SKM-1 treated with dmso at 0.1 percent for 144 hours (cell line): ENCODE measurements around the gene EPN2.

Experiments used
- DNase-seq: peaks from one replicate; lab custom pipeline; 2025; ENCODE audit not compliant: unreplicated experiment; lab: John Stamatoyannopoulos, UW

EPN2 gene

GRCh38 chr17:19238167-19238505, 970 bp downstream of the EPN2 start:
- DNase-seq, result no peak

DNA sequence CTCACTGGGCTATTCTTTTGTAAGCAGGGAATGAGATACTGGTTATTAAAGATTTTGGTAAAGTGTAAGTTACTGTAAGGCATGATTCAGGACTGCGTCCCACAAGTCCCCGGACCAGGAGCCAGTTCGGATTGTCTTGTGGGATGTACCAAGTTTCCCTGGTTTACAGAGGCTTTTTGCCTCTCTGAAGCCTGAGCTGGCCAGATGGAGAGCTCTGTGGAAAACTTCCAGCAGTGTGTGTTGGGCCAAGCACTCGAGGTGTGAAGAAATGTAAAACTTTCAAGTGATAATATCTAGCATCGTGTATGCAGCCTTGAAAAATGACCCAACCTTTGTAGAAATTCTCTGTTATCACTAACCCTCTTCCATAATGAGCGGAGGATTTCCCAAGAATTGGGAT, 2.4 kb downstream of the EPN2 start:
- DNase-seq, result no peak

- no peak for DNase-seq
These were observed 5.2 kb downstream of the EPN2 start for GRCh38 chr17:19242323-19242722.

DNA sequence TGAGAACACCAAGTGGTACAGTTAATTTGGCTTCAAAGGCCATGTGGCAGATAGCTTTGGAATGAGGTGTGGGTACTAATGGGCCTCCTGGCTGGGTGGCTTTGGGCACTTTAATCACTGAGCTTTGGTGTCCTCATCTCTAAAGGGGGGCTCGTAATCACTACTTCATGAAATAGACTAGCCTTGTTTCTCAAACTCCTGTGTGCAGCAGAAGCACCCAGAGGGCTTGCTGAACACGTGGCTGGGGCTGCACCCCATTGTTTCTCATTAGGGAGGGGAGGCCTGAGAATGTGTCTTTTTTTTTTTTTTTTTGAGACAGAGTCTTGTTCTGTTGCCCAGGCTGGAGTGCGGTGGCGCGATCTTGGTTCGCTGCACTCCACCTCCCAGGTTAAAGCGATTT, 5.8 kb downstream of the EPN2 start:
- no peak for DNase-seq

DNA sequence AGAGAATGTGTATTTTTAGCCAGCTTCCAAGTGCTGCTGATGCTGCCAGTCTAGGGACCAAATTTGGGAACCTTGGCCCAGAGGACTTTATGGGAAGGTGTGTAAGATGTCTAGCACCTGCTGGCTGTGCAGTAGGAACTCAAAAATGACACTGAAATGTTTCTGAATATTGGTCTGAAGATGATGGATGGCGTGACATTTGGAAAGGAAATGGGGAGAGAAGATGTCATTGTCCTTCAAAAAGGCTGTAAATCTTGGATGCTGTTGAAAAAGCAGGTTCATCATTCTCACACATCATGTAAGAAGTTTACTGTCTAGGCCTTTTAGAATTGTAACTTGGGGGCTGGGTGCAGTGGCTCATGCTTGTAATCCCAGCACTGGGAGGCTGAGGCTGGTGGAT, 6.7 kb downstream of the EPN2 start:
- no peak for DNase-seq

DNA sequence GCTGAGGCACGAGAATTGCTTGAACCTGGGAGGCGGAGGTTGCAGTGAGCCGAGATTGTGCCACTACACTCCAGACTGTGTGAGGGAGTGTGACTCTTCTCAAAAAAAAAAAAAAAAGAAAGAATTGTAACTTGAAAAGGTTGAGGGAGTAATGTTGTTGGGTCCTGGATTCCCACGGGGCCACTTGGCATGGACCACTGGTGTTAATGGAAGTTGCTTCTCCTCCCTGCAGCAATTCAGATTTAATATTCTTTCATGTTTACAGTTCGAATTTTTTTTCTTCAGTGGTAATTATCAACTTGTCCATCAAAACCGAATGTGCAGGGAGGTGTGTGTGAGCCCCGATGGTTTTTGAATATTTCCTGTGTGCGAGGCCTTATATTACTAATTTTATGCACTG, 7.2 kb downstream of the EPN2 start:
- no peak for DNase-seq

GRCh38 chr17:19244781-19245180, 7.6 kb downstream of the EPN2 start:
- DNase-seq, result no peak

- no peak for DNase-seq
These were observed 10.3 kb downstream of the EPN2 start for GRCh38 chr17:19247473-19247872.

GRCh38 chr17:19248151-19248927, 11.2 kb downstream of the EPN2 start:
- no peak for DNase-seq

DNA sequence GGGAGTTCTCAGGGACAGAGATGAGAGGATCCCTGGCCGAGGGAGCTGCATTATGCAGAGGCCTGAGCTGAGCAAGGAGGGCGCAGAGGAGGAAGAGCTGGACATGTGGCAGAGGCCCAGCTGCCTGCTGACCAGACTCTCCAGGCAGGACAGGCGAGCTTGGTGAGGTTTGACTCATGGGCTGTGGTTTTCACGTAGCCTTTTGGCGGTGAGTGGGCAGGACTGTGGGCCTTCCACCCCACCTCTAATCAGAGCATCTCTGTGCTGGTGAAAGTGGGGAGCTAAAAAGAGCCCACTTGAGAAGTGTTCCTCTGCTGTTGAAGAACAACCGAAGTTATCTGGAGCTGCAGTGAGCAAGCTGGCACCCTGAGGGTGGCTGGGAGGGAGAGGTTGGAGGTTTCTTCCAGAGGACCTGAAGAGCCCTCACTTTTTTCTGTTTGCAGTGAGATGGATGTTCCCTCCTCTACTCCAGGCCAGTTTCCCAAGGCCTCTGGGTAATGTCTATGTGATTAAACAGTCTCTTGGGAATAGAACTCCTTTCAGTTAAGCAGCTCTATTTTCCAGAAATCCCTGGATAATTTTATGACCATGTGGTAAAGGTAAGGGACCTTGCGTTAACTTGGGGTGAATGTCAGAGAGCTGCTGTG, 11.9 kb downstream of the EPN2 start:
- no peak for DNase-seq

- DNase-seq, result no peak
These were observed 12.5 kb downstream of the EPN2 start for GRCh38 chr17:19249681-19250080.

GRCh38 chr17:19250421-19251173, 13.4 kb downstream of the EPN2 start:
- DNase-seq, result no peak

DNA sequence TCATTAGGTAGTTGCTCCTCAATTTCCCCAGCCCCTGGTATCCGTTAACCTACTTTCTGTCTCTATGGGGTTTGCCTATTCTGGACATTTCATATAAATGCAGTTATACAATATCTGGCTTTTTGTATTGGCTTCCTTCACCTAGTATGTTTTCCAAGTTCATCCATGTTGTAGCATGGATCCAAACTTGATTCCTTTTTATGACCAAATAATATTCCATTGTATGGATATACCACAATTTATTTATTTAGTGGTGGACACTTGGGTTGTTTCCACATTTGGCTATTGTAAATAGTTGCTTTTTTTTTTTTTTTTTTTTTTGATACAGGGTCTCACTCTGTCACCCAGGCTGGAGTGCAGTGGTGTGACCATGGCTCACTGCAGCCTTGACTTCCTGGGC, 15.9 kb downstream of the EPN2 start:
- DNase-seq, result no peak

GRCh38 chr17:19254651-19255050, 17.5 kb downstream of the EPN2 start:
- DNase-seq, result no peak

DNA sequence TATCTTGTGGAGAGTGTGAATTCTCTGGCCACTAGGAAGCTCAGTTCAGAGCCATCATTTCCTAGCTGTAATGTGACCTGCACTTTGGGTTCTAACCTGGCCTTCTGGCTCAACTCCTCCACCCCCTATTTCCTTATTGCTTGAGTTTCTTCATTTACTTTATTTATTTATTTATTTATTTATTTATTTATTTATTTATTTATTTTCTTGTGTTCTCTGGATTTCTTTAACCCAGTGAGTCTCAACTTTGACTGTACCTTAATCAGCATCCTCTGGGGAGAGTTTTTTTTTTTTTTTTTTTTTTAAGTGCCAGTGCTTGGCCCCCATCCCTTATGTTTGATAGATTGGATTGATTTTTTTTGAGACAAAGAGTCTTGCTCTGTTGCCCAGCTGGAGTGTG, 18.1 kb downstream of the EPN2 start:
- DNase-seq, result no peak

- no peak for DNase-seq
These were observed 21.2 kb downstream of the EPN2 start for GRCh38 chr17:19258371-19258770.

GRCh38 chr17:19260958-19261357, 23.8 kb downstream of the EPN2 start:
- DNase-seq, result no peak

GRCh38 chr17:19261426-19261825, 24.3 kb downstream of the EPN2 start:
- DNase-seq, result no peak

DNA sequence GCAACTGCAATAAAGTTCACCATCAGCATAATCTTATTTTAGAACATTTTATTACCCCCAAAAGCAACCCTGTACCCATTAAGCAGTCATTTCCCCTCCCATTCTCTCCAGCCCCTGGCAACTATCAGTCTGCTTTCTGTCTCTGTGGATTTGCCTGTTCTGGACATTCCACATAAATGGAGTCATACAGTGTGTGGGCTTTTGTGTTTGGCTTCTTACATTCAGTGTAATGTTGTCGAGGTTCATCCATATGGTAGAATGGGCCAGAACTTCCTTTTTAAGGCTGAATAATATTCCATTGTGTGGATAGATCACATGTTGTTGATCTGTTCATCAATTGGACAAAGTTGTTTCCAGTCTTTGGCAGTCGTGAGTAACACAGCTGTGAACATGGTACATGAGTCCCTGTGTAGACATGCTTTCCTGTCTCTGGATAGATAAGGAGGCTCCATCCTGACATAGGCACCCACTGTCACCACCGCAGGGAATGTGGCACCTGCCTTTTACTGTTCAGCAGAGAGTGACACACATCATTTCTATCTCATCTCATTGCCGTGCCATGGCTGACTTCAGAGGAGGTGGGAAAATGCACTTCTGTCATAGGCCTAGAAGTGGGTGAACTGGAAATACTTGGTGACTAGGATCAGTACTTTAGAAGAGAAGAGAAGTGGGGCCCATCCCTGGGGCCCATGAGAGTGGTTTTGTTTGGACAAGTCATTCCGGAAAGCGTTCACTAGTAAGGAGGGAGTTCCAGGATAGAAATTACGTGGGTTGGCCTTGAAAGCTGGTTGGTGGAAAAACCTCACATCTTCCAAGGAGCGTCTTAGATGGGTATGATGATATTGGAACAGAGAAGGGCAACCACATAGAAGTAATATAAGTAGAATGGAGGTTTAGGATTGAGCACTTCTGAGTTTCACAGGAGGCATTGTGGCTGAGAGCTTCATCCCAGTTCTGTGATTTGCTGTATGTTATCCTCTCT, 25.8 kb downstream of the EPN2 start:
- DNase-seq, result no peak

DNA sequence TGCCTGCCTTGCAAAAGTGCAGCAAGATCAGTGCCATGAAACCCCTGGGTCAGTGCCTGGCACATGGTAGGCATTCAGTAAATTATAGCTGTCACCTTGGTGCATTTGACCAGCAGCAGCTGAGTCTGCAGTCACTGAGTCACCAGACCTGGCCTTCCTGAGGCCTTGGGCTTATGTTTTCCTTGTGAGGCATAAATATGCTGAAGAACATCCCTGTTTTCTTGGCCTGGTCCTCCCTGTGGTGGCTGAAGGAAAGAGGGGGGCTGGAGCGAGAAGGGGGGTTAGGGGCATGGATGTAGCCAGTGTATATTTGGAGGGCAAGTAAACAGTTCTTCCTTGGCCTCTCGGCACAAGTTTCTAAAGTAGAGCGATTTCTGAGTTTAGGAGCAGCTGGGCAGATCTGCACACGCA, 26.5 kb downstream of the EPN2 start:
- no peak for DNase-seq

GRCh38 chr17:19264268-19264667, 27.1 kb downstream of the EPN2 start:
- DNase-seq, result no peak
